T-helper 2 cell treated with Interferon-gamma antibody and Interleukin-4, amounts not matched to agents 100 ng/mL and 5 ng/mL, for 36 hours (primary cell): ENCODE data around the gene FGD6. TPM values are rescaled to one million over a fixed set of nuclear protein-coding genes. Genes with fewer than 3 reads are reported as not detected.
"Not testable (repeated sequence)": the region's sequence is repeated elsewhere in the genome, so short reads cannot be mapped to it uniquely, and the experiment has no call there.

ENCODE experiments used
- intact Hi-C: fragments of 100-400 bp; cut with micrococcal nuclease; formaldehyde crosslinking; loops from one replicate; pipeline ENCODE4 v1.15.1; 2023
- total RNA-seq: library from RNA; stranded (reverse); gene quantifications from 2 replicates; pipeline ENCODE4 v1.2.3, GENCODE V29; 2022

The FGD6 gene
- total RNA-seq, 1 donor from 2014 or later: 0.70 TPM

DNA sequence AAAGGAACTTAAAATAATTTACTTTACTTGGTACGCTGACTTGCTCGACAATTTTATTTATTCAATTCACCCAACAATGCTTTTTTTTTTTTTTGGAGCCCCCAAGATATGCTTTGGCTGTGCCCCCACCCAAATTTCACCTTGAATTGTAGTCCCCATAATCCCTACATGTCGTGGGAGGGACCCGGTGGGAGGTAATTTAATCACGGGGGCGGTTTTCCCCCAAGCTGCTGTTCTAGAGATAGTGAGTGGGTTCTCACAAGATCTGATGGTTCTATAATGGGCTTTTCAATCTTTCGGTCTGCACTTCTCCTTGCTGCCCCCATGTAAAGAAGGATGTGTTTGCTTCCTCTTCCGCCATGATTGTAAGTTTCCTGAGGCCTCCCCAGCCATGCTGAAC is 10.4 kb downstream of the FGD6 start:
- intact Hi-C loops: no loop called here

DNA sequence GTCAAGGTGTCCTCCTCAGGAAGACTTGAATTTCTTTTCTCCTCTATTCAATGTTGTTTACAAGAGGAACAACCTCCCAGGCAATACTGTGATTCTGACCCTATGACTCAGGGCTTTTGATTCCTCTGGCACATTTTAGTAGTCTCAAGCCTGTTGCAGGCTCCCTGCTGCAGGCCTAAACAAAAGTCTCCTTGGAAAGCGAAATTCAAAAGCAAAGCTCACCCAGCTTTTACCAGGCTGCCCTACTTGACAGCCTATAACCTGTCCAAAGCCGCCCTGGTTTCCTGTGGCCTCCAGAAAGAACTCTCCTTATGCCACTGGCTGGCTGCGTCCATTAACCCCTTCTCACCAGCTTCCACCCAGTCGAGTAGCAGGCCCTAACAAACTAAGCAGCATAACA is 11.6 kb downstream of the FGD6 start:
- intact Hi-C loops: no loop called here

DNA sequence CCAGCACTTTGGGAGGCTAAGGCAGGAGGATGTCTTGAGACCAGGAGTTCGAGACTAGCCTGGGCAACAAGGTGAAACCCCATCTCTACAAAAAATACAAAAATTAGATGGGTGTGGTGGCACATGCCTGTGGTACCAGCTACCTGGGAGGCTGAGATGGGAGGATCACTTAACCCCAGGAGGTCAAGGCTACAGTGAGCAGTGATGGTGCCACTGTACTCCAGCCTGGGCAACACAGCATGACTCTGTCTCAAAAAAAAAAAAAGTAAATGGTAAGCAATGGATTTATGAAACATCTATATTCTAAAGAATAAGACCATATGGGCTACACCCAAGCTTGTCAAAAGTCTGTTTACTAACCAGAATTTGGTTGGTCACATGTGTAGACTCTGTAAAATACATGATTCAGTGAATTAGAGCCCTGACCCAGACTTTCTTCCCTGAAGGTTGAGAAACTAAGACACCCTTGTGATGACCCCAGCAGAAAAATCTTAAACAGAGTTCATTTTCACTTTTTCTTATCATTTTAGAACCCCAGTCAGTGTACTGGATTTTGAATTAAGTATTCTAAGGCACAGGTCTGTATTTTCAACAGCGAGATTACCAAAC is 12.1 kb downstream of the FGD6 start:
- intact Hi-C loops: no loop called here

DNA sequence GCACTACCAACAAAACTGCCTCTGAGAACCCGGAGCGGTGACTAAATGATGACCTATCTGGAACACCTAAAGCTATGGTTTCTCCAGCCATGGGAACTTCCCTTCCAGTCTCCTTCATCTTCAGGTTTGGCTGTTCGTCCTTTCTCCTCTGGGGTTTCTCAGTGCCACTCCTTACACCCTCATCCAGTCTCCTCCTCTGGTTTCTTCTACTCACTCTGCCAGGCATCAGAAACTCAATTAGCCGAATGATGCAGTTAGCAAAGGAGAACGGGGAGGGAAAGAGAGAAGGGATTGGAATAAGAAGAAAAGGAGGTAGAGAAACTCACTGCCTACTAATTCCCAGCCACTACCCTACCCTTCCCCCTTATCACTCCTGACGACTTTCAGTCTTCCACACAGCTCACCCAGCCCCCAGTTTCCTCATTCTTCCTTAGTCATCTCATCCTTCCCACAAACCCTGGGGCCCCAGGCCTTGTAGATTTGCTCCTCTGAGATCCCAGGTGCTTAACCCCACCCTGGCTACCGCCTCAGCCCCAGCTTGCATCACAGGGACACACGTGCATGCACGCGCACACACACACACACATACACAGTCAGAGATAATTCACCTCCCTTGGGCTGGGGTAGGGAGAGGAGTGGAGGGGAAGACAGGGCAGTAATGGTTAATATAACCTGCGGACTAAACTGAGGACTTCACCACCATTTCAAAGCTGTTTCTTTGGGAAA is 13.0 kb downstream of the FGD6 start:
- intact Hi-C loops: no loop called here

DNA sequence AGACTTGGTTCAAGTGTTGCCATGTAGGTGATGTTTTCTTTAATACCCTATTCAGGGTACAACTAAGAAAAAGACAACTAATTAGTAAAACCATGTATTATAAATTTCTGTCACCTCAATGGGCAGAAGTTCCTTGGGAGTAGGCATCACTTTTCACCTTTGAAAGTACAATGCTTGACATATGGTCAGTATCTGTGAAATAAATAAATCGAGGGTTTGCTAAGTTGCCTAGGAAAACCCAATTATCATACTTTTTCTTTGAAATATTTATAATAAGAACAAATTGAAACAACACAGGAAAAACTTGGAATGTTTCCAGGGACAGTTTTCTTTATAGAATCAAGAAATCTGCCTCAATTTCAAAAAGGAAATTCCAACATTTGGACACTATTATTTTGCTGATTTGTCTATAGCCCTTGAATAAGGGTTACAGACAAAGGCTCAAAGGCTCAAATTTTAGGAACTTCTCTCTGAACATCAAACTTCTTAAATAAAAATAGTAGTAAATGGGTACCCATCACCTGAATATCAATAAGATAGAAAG is 13.7 kb downstream of the FGD6 start:
- intact Hi-C loops: no loop called here

DNA sequence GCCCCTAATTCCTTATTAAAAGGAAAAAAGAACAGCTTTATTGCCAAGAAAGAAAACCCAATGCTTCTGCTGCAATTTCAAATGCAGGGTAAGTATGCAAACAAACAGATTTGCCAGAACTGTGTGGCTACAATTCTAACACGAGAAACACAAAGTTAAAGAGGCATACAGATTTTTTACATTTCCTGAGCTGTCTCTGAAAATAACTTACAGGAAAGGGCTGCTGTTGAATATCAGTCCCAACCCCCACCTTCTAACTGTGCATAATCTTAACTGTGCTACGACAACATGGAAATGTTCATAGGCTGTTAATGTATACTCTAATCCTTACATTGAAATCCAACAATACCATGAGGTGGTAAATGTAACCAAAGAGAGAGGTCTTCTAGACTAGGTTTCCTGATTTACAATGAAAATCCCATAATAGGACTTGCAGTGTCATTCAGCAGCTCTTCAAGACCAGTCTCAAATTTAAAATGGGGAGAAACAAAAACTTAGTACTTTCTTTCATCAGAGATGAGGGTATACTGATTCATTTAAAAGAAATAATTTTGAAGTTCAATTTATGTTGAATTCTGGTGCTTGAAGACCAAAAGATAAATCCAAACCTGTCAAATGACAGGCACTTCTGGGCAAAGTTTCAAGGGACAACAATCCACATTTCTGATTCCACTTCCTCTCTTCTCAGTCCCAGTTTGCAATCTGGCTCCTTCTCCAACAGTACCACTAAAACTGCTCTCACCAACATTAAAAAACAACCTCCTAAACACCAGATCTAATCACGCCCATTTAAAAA is 14.4 kb downstream of the FGD6 start:
- intact Hi-C loops: no loop called here

DNA sequence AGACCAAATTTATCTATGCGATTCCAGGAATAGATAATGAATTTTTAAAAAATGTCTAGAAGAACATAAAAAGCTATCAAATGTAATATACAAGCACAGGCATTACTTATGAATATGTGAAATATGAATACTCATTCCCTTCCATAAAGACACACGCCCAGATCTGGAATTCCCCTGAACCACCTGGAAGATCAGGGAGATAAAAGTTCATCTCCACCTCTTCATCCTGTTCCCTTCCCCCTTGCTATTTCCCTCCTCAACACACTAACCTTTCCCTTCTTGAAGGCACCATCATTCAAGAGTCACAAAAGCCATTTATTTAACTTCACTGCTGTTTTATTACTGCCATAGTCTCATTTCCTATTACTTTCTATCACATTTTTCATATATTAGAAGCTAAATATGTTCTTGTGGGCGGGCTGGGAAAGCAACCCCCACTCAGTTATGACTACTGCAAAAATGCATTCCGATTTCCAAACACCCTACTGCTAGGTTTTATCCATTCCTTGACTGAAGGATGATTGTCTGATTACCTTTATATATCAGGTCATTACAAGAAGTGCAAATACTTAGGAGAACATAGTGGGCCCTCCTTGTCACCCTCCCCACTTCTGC is 16.1 kb downstream of the FGD6 start:
- intact Hi-C loops: no loop called here

DNA sequence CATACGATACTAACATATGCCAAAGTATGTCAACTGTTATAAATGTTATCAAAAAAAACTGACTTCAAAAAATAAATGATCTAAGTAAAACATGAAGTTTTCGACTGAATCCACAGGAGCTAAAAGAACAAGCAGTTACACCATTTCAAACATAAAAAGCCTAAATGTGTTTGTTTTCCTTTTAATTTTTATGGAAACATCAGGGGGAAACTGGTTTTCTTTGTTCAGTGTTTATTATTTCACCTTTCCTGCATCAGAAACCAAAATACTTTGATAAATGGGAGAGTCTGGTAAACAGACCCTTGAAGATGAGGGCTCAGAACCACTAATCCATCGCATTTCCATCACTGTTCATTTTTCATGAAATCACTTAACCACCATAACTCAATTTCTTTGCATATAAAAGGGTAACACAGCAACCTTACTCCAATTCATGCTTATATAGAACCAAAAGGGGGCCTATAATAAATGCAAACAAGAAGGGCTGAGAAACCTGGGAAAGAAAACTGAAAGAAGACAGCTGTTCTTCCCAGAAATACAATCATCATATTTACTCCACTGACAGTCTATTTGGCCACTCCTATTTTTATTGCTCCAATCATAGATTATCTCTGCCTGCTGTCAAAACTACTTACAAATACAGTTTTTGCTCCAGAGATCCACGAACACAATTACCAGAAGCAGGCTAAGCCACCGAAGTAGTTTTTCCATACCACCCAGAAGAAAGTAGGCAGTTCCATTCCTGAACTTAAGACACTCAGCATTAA is 17.0 kb downstream of the FGD6 start:
- intact Hi-C loops: no loop called here

DNA sequence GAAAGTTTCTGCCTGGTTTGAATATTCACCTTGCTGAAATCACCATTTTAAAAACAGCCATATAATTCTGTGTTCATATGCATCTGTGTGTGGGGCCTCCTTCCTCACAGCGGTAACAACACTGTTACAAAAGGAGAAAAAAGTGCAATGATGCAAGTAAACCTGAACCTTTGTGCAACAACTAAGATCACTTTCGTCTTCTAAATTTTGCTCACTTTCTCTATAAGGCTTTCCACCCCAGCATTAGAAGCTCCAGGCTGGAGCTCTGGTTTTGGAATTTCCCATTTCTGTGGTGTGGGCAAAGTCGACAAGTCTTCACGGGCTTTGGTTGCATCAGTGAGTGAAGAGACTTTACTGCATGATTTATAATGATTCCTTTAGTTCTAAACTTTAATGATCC is 18.4 kb downstream of the FGD6 start:
- intact Hi-C loops: no loop called here

DNA sequence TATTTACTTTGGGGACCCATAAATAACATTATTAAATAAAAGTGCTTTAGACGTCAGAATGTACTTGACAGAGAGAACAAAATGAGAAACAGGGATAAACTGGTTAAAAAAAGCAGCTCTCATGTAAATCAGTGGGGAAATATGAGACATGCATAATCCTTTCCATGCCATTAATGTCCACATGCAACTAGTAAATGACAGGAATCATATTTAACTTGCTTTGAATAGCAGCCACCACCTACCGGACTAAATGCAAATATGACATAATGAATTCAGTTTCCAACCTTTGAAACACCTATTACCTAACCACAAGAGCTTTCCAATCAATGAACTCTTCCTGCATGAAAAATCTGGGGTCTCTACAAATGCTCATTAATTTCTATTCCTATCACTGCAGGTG is 19.6 kb downstream of the FGD6 start:
- intact Hi-C loops: no loop called here

DNA sequence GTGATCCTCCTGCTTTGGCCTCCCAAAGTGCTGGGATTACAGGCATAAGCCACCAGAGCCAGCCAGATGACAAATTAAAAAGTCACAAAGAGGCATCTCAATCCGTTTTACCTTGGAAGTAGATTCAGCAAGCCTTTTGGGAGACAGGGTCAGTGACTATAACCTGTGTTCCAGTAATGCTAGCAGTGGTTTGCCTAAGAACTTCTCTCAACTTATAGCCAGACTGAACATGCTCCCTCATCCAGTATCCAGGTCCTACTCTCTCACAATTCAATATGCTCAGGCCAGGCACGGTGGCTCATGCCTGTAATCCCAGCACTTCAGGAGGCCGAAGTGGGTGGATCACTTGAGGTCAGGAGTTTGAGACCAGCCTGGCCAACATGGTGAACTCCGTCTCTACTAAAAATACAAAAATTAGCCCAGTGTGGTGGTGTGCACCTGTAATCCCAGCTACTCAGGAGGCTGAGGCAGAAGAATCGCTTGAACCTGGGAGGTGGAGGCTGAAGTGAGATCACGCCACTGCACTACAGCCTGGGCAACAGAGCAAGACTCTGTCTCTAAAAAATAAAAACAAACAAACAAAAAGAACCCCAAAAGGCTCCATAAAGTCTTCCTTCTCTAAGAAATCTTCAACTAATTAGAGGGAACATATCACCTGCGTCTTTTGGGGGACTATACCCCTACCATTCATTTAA is 20.2 kb downstream of the FGD6 start:
- intact Hi-C loops: not testable (repeated sequence)

DNA sequence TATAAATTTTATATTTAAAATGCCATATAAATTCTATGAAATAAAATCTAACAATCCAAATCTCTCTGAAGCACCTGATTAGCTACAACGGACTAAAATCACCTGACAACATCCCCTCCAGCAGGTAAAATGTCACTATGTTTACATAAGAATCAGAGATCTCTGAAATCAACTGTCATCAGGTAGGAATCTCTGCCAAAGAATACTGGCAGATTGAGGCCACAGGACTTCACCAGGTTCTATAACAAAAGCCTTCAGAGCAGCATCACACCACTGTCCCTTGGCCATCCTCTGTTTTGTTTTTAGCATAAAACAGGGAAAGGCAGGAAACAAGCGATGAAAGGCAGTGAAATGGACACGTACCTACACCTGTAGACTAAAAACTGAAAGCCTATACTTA is 22.1 kb downstream of the FGD6 start:
- intact Hi-C loops: no loop called here

DNA sequence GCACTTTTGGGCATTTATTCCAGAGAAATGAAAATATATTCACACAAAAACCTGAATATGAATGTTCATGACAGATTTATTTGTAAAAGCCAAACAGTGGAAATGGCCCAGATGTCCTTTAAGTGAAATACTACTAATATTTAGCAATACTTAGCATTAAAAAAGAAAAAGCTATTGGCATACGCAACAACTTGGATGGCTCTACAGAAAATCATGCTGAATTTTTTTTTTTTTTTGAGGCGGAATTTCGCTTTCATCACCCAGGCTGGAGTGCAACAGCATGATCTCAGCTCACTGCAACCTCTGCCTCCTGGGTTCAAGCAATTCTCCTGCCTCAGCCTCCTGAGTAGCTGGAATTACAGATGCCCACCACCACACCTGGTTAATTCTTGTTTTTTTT is 24.1 kb downstream of the FGD6 start:
- intact Hi-C loops: no loop called here

DNA sequence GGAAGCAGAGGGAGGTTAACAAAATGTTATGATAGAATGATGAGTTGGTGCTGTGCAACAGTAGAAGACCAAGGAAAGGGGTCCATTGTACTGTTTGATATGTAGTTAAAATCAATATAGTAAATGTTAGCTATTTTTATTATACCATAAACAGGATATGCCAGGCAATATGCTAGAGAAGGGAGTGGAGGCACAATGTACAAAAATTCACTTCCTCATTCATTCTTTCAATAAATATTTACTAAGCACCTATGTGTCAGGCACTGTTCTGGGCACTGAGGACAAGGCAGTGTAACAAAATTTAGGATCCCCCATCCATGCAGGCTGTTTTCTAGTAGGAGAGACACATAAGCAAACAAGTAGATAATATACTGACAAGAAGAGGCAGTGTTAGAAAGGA is 25.0 kb downstream of the FGD6 start:
- intact Hi-C loops: no loop called here

DNA sequence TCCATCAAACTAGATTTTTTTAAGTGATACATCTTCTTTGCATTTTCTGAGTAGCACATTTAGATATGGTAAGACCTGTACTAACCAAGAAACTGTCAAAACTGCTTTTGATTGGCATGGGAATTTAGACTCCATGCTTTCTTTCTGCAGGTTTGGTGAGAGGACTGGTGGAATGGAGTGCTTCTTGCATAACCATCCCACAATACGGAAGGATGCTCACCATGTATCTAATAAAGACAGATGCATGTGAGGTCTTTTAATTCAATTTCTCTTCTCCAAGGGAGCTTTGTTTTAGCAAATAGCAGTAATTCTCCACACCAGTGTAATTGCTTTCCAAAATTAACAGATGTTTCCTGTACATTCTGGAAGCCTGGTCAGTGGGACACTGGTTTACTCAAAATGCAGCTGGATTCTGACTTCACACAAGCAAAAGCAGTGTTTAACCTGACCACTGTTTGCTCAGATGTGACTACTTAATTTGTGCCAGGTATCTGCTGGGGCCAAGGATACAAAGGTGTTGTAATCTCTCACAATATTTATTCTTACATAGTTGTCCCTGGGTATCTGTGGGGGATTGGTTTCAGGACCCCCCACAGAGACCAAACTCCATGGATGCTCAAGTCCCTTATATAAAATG is 26.1 kb downstream of the FGD6 start:
- intact Hi-C loops: no loop called here

DNA sequence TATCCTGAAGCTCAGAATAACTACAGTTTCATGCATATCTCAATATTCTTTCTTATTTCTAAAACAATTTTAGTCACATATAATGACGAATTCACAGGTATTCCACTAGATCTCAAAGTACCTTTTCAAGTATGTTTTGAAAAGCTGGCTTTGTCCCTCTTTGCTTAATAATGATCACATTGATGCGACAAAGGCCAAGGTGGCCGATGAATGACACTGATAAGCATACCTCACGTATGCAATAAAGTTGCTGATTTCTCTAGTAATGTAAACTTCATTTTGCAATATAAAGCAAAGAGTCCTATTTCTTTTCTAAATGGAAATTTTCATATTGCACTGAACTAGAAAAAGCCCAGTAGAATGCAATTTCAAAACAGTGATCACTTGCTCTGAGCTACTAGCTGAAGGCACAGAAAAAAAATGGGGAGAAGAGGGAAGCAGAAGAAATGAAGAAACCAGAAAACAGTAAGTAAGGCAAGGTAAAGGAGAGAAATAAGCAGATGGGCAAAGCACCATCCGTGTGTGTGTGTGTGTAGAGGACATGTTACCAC is 29.3 kb downstream of the FGD6 start:
- intact Hi-C loops: no loop called here

DNA sequence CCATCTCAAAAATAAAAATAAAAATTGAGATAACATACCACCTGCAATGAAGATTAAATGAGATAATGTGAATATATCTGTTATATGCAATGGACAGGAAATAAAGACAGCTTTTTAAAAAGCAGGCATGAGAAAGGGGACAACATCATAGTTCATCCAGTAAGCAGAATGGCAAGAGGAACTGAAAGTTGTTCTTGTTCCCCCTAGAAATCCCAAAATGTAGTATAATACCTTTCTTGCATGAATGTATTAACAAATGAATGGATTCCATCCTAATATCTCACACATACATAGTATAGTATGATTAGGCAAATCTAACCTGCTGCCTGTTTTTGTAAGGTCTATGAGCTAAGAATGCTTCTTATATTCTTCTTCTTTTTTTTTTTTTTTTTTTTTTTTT is 31.4 kb downstream of the FGD6 start:
- intact Hi-C loops: no loop called here

DNA sequence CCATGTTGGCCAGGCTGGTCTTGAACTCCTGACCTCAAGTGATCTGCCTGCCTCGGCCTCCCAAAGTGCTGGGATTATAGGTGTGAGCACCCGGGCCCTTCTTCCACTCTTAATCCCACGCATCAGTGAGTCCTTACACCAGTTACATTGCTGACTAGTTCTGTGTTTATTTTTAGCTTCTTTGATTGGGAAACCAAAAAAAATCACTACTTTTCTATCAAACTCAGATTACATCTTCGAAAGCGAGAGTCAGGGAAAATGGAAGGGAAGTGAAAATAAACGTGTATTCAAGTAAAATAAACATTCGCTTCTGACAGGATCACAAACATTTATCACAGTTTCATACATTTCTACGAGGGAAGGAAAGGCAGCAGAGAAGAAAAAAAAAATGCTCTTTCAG is 32.2 kb downstream of the FGD6 start:
- intact Hi-C loops: no loop called here

DNA sequence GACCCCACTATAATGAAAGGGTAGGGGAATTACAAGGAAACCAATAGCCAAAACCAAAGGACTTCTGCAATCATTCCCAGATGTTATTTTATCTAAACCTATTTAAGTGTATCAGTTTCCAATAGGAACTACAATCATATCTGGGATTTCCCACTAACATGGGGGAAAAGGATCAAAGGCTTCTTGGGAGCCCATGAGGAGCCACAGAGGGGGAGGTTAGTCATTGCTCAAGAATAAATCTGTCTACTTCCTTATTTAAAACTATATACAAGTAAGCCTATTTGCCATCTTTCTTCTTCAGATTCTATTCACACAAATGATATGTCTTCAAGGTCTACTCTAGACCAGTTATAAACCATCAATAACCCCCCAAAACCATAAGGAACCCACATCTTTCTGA is 33.1 kb downstream of the FGD6 start:
- intact Hi-C loops: no loop called here
